H9 (cell line): ENCODE measurements around the gene STXBP1. TPM values are rescaled to one million over a fixed set of nuclear protein-coding genes. Genes with fewer than 3 reads are reported as not detected.
"Not testable (repeated sequence)": the region's sequence is repeated elsewhere in the genome, so short reads cannot be mapped to it uniquely, and the experiment has no call there.

Source experiments
- DNase-seq: peaks from one replicate; pipeline ENCODE4 v3.0.0-alpha.2; 2017
- H2AFZ ChIP-seq: one replicate; pipeline ENCODE4 v1.6.1; 2013; ENCODE audit warnings: mild to moderate bottlenecking, low read length, control low read depth, moderate library complexity
- H2AK5ac ChIP-seq: 2 replicates; pipeline ENCODE4 v1.6.1; 2013; ENCODE audit warnings: low read length, control low read depth, mixed read lengths; ENCODE audit not compliant: insufficient read length
- H2BK120ac ChIP-seq: one replicate; pipeline ENCODE4 v1.6.1; 2013; ENCODE audit warnings: low read depth, mild to moderate bottlenecking, low read length, control low read depth, inconsistent platforms; ENCODE audit not compliant: poor library complexity, severe bottlenecking
- H2BK12ac ChIP-seq: 2 replicates; pipeline ENCODE4 v1.6.1; 2013; ENCODE audit warnings: low read length, control low read depth, mixed read lengths, low read depth; ENCODE audit not compliant: insufficient read length
- H2BK15ac ChIP-seq: 2 replicates; pipeline ENCODE4 v1.6.1; 2013; ENCODE audit warnings: low read depth, low read length, control low read depth
- H2BK20ac ChIP-seq: one replicate; pipeline ENCODE4 v1.6.1; 2013; ENCODE audit warnings: low read depth, mild to moderate bottlenecking, low read length, control low read depth, inconsistent platforms; ENCODE audit not compliant: poor library complexity, severe bottlenecking
- H2BK5ac ChIP-seq: 2 replicates; pipeline ENCODE4 v1.6.1; 2013; ENCODE audit warnings: low read length, control low read depth, mixed read lengths; ENCODE audit not compliant: insufficient read length
- H3K14ac ChIP-seq: 2 replicates; pipeline ENCODE4 v1.6.1; 2013; ENCODE audit warnings: low read length, control low read depth; ENCODE audit not compliant: insufficient read depth
- H3K18ac ChIP-seq: 2 replicates; pipeline ENCODE4 v1.6.1; 2013; ENCODE audit warnings: low read depth, mild to moderate bottlenecking, mixed read lengths, low read length, control low read depth; ENCODE audit not compliant: insufficient read length
- H3K23ac ChIP-seq: 2 replicates; pipeline ENCODE4 v1.6.1; 2013; ENCODE audit warnings: low read length, control low read depth, mixed read lengths, low read depth; ENCODE audit not compliant: insufficient read length
- H3K23me2 ChIP-seq: 2 replicates; pipeline ENCODE4 v1.6.1; 2013; ENCODE audit warnings: low read depth, mild to moderate bottlenecking, mixed read lengths, low read length, control low read depth; ENCODE audit not compliant: insufficient read length, poor library complexity, severe bottlenecking
- H3K27ac ChIP-seq: 2 replicates; pipeline ENCODE4 v1.5.1; 2013; ENCODE audit warnings: low read length, control low read depth, mixed read lengths, low read depth; ENCODE audit not compliant: insufficient read length
- H3K27me3 ChIP-seq: 2 replicates; pipeline ENCODE4 v1.6.1; 2013; ENCODE audit warnings: low read length, control low read depth, inconsistent platforms; ENCODE audit not compliant: insufficient read depth
- H3K4ac ChIP-seq: 2 replicates; pipeline ENCODE4 v1.6.1; 2013; ENCODE audit warnings: low read depth, mild to moderate bottlenecking, control low read depth, inconsistent platforms, low read length, moderate library complexity
- H3K4me1 ChIP-seq: 2 replicates; pipeline ENCODE4 v1.6.1; 2013; ENCODE audit warnings: low read length, control low read depth, inconsistent platforms; ENCODE audit not compliant: insufficient read depth
- H3K4me2 ChIP-seq: 2 replicates; pipeline ENCODE4 v1.6.1; 2013; ENCODE audit warnings: low read length, control low read depth, mixed read lengths; ENCODE audit not compliant: insufficient read length, insufficient read depth
- H3K56ac ChIP-seq: 2 replicates; pipeline ENCODE4 v1.6.1; 2013; ENCODE audit warnings: low read depth, mild to moderate bottlenecking, mixed read lengths, low read length, control low read depth; ENCODE audit not compliant: insufficient read length
- H3K79me1 ChIP-seq: 2 replicates; pipeline ENCODE4 v1.6.1; 2013; ENCODE audit warnings: low read depth, mild to moderate bottlenecking, moderate library complexity, low read length, control low read depth, inconsistent platforms; ENCODE audit not compliant: insufficient read depth, poor library complexity, severe bottlenecking
- H3K79me2 ChIP-seq: 2 replicates; pipeline ENCODE4 v1.6.1; 2013; ENCODE audit warnings: low read length, control low read depth, inconsistent platforms; ENCODE audit not compliant: insufficient read depth
- H3K9ac ChIP-seq: 2 replicates; pipeline ENCODE4 v1.6.1; 2013; ENCODE audit warnings: low read length, control low read depth, mixed read lengths; ENCODE audit not compliant: insufficient read length; ENCODE audit errors: extremely low read depth
- H3K9me3 ChIP-seq: one replicate; pipeline ENCODE4 v1.6.1; 2013; ENCODE audit warnings: low read depth, low read length, inconsistent platforms; ENCODE audit not compliant: control insufficient read depth
- H3T11ph ChIP-seq: one replicate; pipeline ENCODE4 v1.6.1; 2013; ENCODE audit warnings: mild to moderate bottlenecking, low read length, control low read depth, inconsistent platforms
- H4K20me1 ChIP-seq: one replicate; pipeline ENCODE4 v1.6.1; 2013; ENCODE audit not compliant: control insufficient read depth, insufficient read length, insufficient read depth
- H4K5ac ChIP-seq: 2 replicates; pipeline ENCODE4 v1.6.1; 2013; ENCODE audit warnings: low read depth, mild to moderate bottlenecking, mixed read lengths, low read length, control low read depth; ENCODE audit not compliant: insufficient read length
- H4K8ac ChIP-seq: replicated peaks from 2 replicates; pipeline ENCODE4 v1.6.1; 2013; ENCODE audit warnings: low read length, control low read depth, mixed read lengths, low read depth; ENCODE audit not compliant: insufficient read length
- H4K91ac ChIP-seq: 2 replicates; pipeline ENCODE4 v1.6.1; 2013; ENCODE audit warnings: low read depth, mild to moderate bottlenecking, moderate library complexity, mixed read lengths, low read length, control low read depth; ENCODE audit not compliant: insufficient read length
- H3K27ac Mint-ChIP-seq, 3 experiments: 2 replicates in 2 of 3; 3 replicates in 1 of 3; pipeline ENCODE4 v1.8.0; 2020 to 2021; ENCODE audit warnings: mixed read lengths in 3 of 3, mild to moderate bottlenecking in 1 of 3, moderate library complexity in 1 of 3
- H3K27me3 Mint-ChIP-seq: 2 replicates; pipeline ENCODE4 v1.8.0; 2021; ENCODE audit warnings: low read depth, mild to moderate bottlenecking, moderate library complexity, mixed read lengths
- H3K36me3 Mint-ChIP-seq, 3 experiments: 2 replicates in 2 of 3; 3 replicates in 1 of 3; pipeline ENCODE4 v1.8.0; 2020 to 2021; ENCODE audit warnings: low read depth in 3 of 3, mixed read lengths in 3 of 3; ENCODE audit not compliant: insufficient read depth in 1 of 3
- H3K4me1 Mint-ChIP-seq, 2 experiments: 2 replicates each; pipeline ENCODE4 v1.8.0; 2020; ENCODE audit warnings: mixed read lengths in 2 of 2
- H3K4me3 Mint-ChIP-seq, 2 experiments: 2 replicates in 1 of 2; 3 replicates in 1 of 2; pipeline ENCODE4 v1.8.0; 2020 to 2021; ENCODE audit warnings: mild to moderate bottlenecking in 2 of 2, mixed read lengths in 2 of 2, moderate library complexity in 1 of 2
- H3K9me3 Mint-ChIP-seq, 2 experiments: 2 replicates in 1 of 2; 3 replicates in 1 of 2; pipeline ENCODE4 v1.8.0; 2020; ENCODE audit warnings: mild to moderate bottlenecking in 2 of 2, mixed read lengths in 2 of 2, moderate library complexity in 1 of 2
- WGBS: extraction: QIAGEN DNeasy Blood & Tissue Kit; methylation state at CpG from one replicate; pipeline ENCODE4 v1.1.7; 2013; ENCODE audit warnings: missing lambda C conversion rate, low lambda C conversion rate, mixed read lengths; ENCODE audit not compliant: insufficient read length; ENCODE audit errors: extremely low coverage; 5-methylcytosine and 5-hydroxymethylcytosine counted together
- total RNA-seq: library from RNA; stranded (reverse); gene quantifications from 2 replicates; pipeline ENCODE4 v1.2.1, GENCODE V29; 2021
- TF ChIP-seq, protein P1 (sequence below): fragments of 200-600 bp; sonication (generic); conservative IDR thresholded peaks from 3 replicates; pipeline ENCODE4 v1.8.0; 2021; ENCODE audit warnings: antibody characterized with exemption, mild to moderate bottlenecking

Gene STXBP1
- total RNA-seq, 1 experiment from 2014 or later: 22.3 TPM

GRCh38 chr9:127580879-127581475 lies 31.1 kb upstream of the STXBP1 start:
- Histone ChIP-seq H2BK20ac (no peak overlapping the region), H3K4me2 (no peak overlapping the region), H3K4ac (no peak overlapping the region), H3K9ac (no peak overlapping the region), H2BK120ac (no peak overlapping the region), H2AFZ (no peak overlapping the region), H3K79me2 (no peaks in the 10 kb centered on the region), H2BK15ac (no peak overlapping the region), H4K5ac (no peak overlapping the region), H3K9me3 (no peaks in the 10 kb centered on the region), H3K18ac (no peak overlapping the region), H3K23ac (no peak overlapping the region), H4K20me1 (no peaks in the 10 kb centered on the region), H2BK5ac (no peak overlapping the region), H4K8ac (no peak overlapping the region), H4K91ac (no peak overlapping the region), H3K56ac (no peak overlapping the region), H3K79me1 (no peaks in the 10 kb centered on the region), H3K27ac (no peak overlapping the region), H3K27me3 (no peaks in the 10 kb centered on the region), H2BK12ac (no peak overlapping the region), H3K14ac (no peak overlapping the region), H3K23me2 (no peaks in the 10 kb centered on the region), H3K4me1 (no peaks in the 10 kb centered on the region; the same call in 1 of the 2 replicates), H2AK5ac (no peak overlapping the region), H3T11ph (no peak overlapping the region)
- peaks cover 19 to 24% of the 10 kb centered on the region in 2 experiments for H3K4me1 Mint-ChIP-seq
- H3K27ac Mint-ChIP-seq: no peak overlapping the region
- no peaks in the 10 kb centered on the region for H3K36me3 Mint-ChIP-seq
- no peaks in the 10 kb centered on the region; the same call in none of the 2 replicates for H3K27me3 Mint-ChIP-seq
- H3K9me3 Mint-ChIP-seq: no peaks in the 10 kb centered on the region
- no CpG with 5 or more reads among the region's 7 CpGs for WGBS
- no peak for DNase-seq
- H3K4me3 Mint-ChIP-seq: no peak overlapping the region
- TF ChIP-seq, protein P1, sequence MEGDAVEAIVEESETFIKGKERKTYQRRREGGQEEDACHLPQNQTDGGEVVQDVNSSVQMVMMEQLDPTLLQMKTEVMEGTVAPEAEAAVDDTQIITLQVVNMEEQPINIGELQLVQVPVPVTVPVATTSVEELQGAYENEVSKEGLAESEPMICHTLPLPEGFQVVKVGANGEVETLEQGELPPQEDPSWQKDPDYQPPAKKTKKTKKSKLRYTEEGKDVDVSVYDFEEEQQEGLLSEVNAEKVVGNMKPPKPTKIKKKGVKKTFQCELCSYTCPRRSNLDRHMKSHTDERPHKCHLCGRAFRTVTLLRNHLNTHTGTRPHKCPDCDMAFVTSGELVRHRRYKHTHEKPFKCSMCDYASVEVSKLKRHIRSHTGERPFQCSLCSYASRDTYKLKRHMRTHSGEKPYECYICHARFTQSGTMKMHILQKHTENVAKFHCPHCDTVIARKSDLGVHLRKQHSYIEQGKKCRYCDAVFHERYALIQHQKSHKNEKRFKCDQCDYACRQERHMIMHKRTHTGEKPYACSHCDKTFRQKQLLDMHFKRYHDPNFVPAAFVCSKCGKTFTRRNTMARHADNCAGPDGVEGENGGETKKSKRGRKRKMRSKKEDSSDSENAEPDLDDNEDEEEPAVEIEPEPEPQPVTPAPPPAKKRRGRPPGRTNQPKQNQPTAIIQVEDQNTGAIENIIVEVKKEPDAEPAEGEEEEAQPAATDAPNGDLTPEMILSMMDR: no peak

GRCh38 chr9:127584474-127584805 lies 27.6 kb upstream of the STXBP1 start:
- H3K27ac ChIP-seq, H3K14ac ChIP-seq: not testable (repeated sequence)

More at GRCh38 chr9:127584474-127584805, 27.6 kb upstream of the STXBP1 start:
- H2AFZ ChIP-seq, H4K20me1 ChIP-seq, H3K27me3 Mint-ChIP-seq, H3K4ac ChIP-seq, H2BK120ac ChIP-seq, H3K9me3 ChIP-seq, H2BK12ac ChIP-seq, H3K9ac ChIP-seq, H3K9me3 Mint-ChIP-seq, H3K79me1 ChIP-seq, H3T11ph ChIP-seq, DNase-seq, H2AK5ac ChIP-seq, H3K23ac ChIP-seq, H3K18ac ChIP-seq, H3K27ac Mint-ChIP-seq, H3K36me3 Mint-ChIP-seq, H2BK15ac ChIP-seq, H4K8ac ChIP-seq, H3K56ac ChIP-seq, H3K4me2 ChIP-seq, H3K23me2 ChIP-seq, H3K4me3 Mint-ChIP-seq, H2BK20ac ChIP-seq, H4K5ac ChIP-seq, H3K4me1 ChIP-seq, H4K91ac ChIP-seq, H3K27me3 ChIP-seq, H2BK5ac ChIP-seq, H3K79me2 ChIP-seq: not testable (repeated sequence)
- WGBS: no CpG with 5 or more reads among the region's 3 CpGs
- peaks cover 15 to 20% of the 10 kb centered on the region in 2 experiments for H3K4me1 Mint-ChIP-seq
